GM12874 (cell line): ENCODE measurements around the gene CUBN.

Source experiments
- TF ChIP-seq, protein P1 (sequence below): IDR thresholded peaks from 2 replicates; pipeline ENCODE4 v1.5.1; 2011; ENCODE audit warnings: low read depth, mild to moderate bottlenecking, control low read depth, low read length, moderate library complexity; ENCODE audit not compliant: insufficient read depth

CUBN gene

DNA sequence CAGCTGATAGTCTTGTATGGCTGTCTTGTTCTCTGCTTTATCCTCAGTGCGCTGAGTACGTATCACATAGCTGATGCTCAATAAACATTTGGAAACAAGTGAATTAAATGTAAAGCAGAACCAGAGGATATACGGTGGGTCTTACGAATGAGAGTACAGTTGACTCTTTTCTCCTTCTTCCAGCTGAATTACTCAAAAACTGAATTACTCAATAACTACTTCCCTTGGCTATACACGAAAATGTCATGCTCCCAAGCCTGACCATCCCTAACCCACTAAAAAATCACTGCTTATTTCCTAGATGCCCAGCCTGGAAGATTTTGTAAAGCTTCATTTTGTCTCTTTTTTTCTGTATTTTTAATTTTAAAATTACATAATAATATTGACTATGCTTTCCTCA lies 309.2 kb downstream of the CUBN start:
- TF ChIP-seq, protein P1, sequence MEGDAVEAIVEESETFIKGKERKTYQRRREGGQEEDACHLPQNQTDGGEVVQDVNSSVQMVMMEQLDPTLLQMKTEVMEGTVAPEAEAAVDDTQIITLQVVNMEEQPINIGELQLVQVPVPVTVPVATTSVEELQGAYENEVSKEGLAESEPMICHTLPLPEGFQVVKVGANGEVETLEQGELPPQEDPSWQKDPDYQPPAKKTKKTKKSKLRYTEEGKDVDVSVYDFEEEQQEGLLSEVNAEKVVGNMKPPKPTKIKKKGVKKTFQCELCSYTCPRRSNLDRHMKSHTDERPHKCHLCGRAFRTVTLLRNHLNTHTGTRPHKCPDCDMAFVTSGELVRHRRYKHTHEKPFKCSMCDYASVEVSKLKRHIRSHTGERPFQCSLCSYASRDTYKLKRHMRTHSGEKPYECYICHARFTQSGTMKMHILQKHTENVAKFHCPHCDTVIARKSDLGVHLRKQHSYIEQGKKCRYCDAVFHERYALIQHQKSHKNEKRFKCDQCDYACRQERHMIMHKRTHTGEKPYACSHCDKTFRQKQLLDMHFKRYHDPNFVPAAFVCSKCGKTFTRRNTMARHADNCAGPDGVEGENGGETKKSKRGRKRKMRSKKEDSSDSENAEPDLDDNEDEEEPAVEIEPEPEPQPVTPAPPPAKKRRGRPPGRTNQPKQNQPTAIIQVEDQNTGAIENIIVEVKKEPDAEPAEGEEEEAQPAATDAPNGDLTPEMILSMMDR, result no peak

DNA sequence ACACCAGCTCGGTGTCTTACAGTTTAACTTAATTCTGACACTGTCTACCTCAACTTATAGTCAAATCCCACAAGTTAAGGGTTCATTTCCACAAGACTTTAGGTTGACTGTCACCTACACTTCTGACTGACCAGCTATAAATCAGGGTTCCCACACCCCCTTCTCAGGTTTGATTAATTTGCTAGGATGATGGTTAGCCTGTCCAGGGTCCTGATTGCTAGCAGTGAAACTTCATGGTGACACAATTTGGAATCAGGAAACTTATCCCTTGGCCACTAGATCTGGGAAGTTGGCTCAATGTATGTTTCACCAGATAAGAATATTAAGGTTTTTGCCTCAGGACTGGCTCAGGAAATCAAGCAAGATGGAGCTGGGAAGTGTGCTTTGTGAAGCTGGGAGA lies 309.6 kb downstream of the CUBN start:
- TF ChIP-seq, protein P1, result no peak

DNA sequence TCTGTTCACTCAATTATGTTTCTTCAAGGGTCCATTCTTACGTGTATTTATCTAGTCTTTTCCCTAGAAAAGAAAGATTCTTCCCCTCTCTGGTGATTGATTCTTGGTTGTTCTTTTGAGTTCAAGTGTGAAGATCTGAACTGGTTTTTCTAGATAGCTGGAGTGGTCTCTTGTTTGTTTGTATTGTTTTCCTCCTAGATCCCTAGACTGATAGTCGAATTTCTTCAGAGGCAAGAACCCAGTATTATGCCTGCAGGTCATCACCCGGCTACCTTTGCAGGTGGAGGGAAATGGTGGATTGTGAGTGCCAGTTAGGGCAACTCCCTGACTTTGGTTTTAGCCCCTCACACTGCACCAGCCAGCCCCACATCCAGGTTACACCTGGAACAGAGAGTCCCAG lies 310.2 kb downstream of the CUBN start:
- TF ChIP-seq, protein P1, result no peak

DNA sequence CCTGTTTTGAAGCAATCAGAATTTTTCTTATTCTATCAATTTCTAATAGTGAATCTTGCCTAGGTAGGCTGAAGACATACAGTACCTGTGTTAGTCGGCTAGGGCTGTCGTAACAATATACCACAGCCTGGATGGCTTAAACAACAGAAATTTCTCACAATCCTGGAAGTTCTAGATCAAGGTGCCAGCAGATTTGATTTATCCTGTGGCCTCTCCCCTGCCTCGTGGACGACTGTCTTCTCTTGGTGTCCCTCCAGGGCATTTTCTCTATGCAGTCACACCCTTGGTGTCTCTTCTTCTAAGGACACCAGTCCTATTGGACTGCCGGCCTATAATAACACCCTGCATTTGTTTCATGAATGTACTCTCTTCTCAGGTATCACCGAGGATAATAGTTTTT lies 310.6 kb downstream of the CUBN start:
- TF ChIP-seq, protein P1, result no peak

DNA sequence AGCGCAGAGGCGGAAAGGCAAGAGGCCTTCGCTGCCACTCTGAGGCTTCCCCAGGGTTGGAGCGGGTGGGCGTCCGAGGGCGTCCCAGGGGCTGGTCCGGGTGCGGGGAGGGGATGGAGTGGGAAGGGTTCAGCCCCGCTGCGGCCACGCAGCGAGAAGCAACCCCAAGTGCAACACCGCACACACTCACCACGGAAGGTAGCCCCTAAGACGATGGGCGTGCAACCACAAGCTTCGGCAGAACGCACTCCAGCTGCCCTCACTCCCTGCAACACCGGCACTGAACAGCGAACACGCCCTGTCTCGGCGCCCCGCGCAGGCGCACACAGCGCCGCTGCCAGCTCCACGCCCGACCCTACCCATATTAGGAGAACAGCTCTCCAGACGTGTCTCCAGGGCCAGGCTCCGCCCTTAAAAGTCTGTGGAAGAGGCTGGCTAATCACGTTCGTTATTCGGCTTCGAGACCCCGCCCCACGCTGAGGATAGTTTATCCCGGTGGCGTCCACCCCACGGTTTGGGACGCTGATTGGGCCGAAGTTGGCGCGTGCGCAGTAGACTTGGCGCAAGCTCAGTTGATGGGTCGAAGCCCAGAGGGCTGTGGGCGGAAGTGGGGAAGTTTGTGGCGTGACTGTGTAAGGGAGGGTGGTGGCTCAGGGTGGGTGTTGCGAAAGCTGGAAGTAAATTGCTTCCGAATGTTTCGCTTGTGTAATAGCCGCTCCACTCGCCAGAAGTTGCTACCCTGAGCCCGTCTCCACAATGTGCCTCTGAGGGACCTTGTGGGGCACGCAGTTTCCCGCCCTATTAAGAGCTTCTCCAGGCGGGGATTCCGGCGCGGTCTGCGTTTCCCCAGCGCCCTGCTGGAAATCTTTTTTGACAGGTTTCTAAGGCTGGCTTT lies 312.2 kb downstream of the CUBN start, which contains the start of gene RSU1:
RSU1 (minus strand) TSS at position 300 of the 895 bp plus-strand sequence. CDS start 343 bp downstream, outside the sequence.
- TF ChIP-seq, protein P1, result no peak

DNA sequence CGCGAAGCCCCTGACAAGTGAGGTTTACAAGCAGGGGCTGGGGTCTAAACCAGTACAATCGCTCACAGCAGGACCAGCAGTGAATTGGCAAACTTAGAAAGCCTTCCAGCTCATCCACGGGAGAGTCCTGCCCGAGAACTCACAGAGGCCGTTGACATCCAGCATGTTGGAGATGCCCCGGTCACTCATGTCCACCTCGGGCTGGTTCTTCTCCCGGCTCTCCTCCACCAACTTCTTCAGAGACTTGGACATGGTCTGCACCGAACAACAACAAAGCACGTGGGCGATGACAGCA lies 312.8 kb downstream of the CUBN start:
- TF ChIP-seq, protein P1, result no peak

DNA sequence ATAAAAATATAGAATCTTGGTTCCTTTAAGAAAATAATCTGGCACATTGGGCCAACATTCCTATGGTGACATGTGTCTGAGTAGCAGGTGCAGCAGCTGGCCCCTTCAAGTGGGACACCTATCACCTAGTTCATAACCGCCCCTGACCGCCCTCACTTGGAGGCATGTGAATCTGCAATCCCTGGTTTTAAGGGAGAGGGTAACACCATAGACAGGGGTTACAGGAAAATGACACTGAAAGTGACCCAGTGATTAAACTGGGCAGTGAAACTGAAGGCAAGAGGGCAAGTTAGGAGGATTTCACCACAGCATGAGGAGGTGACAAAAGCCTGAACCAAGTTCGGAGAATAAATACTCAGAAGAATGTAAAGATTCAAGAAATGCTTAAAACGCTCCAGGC lies 313.4 kb downstream of the CUBN start:
- TF ChIP-seq, protein P1, result no peak

DNA sequence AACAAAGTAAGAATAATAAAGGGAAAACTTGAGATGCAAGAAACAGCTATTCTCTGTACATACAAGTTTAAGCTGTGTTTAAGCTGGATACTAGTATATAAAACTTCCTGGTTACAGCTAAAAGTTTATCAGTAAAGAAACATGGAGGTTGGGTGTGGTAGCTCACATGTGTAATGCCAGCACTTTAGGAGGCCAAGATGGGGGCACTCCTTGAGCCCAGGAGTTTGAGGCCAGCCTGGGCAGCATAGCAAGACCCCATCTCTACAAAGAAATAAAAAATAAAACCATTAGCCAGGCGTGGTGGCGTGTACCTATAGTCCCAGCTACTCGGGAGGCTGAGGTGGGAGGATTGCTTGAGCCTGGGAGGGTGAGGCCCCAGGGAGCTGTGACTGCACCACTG lies 315.6 kb downstream of the CUBN start:
- TF ChIP-seq, protein P1, result no peak
